ENCODE data around the gene CROCC2. TPM values are rescaled to one million over a fixed set of nuclear protein-coding genes. Genes with fewer than 3 reads are reported as not detected.

The CROCC2 gene
- total RNA-seq: not detected
- polyA plus RNA-seq: under 1 TPM in 2 of 3 donors, not detected in 1; under 0.01 to 0.09 TPM

- no peak for DNase-seq
- H3K27me3 ChIP-seq: peaks cover 5 to 28% (median 6%) of the 10 kb centered on the region in 3 donors
- H3K27ac ChIP-seq: no peak within 1 kb of the TSS
- no peak within 1 kb of the TSS for H3K4me3 ChIP-seq
- TF ChIP-seq POLR2AphosphoS5 (IDR thresholded peaks at IDR 0.05) (no peak), CTCF (IDR thresholded peaks at IDR 0.05) (no peak), POLR2A (IDR thresholded peaks at IDR 0.05) (no peak), EP300 (IDR thresholded peaks at IDR 0.05) (no peak)
- H3K4me1 ChIP-seq: no peaks in the 10 kb centered on the region
- no peaks in the 10 kb centered on the region for H3K36me3 ChIP-seq
- no peaks in the 10 kb centered on the region for H3K9me3 ChIP-seq
- intact Hi-C loops (cut with DNase I): no loop called here
- 19 to 65% methylated on average over 23 of the region's 23 CpGs for WGBS, 2 donors
Observed at GRCh38 chr2:240906141-240906910, at the start of gene CROCC2. TSS of gene CROCC2 (plus strand) at chr2:240906336. CDS start at chr2:240906514, 178 bp downstream.

- 45 to 78% methylated on average over 21 of the region's 21 CpGs for WGBS, 2 donors
- Histone ChIP-seq H3K27ac (no peak overlapping the region), H3K36me3 (no peaks in the 10 kb centered on the region), H3K4me3 (no peak overlapping the region), H3K27me3 (no peaks in the 10 kb centered on the region), H3K4me1 (no peaks in the 10 kb centered on the region), H3K9me3 (peaks cover 0 to 5% (median 0%) of the 10 kb centered on the region in 4 donors)
- TF ChIP-seq CTCF (IDR thresholded peaks at IDR 0.05) (no peak), EP300 (IDR thresholded peaks at IDR 0.05) (no peak), POLR2AphosphoS5 (IDR thresholded peaks at IDR 0.05) (no peak), POLR2A (IDR thresholded peaks at IDR 0.05) (no peak)
- intact Hi-C loops (cut with DNase I): no loop called here
- DNase-seq: no peak
Observed at GRCh38 chr2:240857039-240858008, 48.8 kb upstream of the CROCC2 start.

- no peaks in the 10 kb centered on the region for H3K4me1 ChIP-seq
- peaks cover 0 to 5% (median 0%) of the 10 kb centered on the region in 4 donors for H3K9me3 ChIP-seq
- TF ChIP-seq POLR2A (IDR thresholded peaks at IDR 0.05) (no peak), EP300 (IDR thresholded peaks at IDR 0.05) (no peak), POLR2AphosphoS5 (IDR thresholded peaks at IDR 0.05) (no peak), CTCF (IDR thresholded peaks at IDR 0.05) (no peak)
- no peak overlapping the region for H3K27ac ChIP-seq
- no peaks in the 10 kb centered on the region for H3K27me3 ChIP-seq
- intact Hi-C loops (cut with DNase I): no loop called here
- no peak for DNase-seq
- no peak overlapping the region for H3K4me3 ChIP-seq
- H3K36me3 ChIP-seq: no peaks in the 10 kb centered on the region
- WGBS, 2 donors: 86 to 91% methylated on average over 13 of the region's 13 CpGs
Observed at GRCh38 chr2:240858321-240858720, 47.8 kb upstream of the CROCC2 start.

- WGBS, 2 donors: 94% methylated on average over 10 of the region's 10 CpGs
- intact Hi-C loops (cut with DNase I): no loop called here
- Histone ChIP-seq H3K4me3 (no peak overlapping the region), H3K4me1 (no peaks in the 10 kb centered on the region), H3K27me3 (no peaks in the 10 kb centered on the region), H3K9me3 (peaks cover 0 to 5% (median 0%) of the 10 kb centered on the region in 4 donors), H3K36me3 (no peaks in the 10 kb centered on the region), H3K27ac (no peak overlapping the region)
- no peak for DNase-seq
- no peak for TF ChIP-seq POLR2AphosphoS5 (IDR thresholded peaks at IDR 0.05)
- TF ChIP-seq POLR2A (IDR thresholded peaks at IDR 0.05): no peak
- no peak for TF ChIP-seq EP300 (IDR thresholded peaks at IDR 0.05)
- no peak for TF ChIP-seq CTCF (IDR thresholded peaks at IDR 0.05)
Observed at GRCh38 chr2:240858871-240859270, 47.3 kb upstream of the CROCC2 start.

Measured in sigmoid colon (tissue), 7 donors.